Ectodermal cell (in vitro differentiated cells): ENCODE measurements around the gene ELFN2.

Experiments used
- H3K27ac ChIP-seq: 2 replicates; pipeline ENCODE4 v1.7.0; 2013; ENCODE audit warnings: mild to moderate bottlenecking, low read depth, low read length; ENCODE audit not compliant: insufficient read depth, poor library complexity, severe bottlenecking
- H3K27me3 ChIP-seq: 2 replicates; pipeline ENCODE4 v1.7.0; 2013; ENCODE audit warnings: mild to moderate bottlenecking, low read length; ENCODE audit not compliant: insufficient read depth, control insufficient read depth, poor library complexity, severe bottlenecking
- H3K36me3 ChIP-seq: one replicate; pipeline ENCODE4 v1.7.0; 2013; ENCODE audit warnings: low read length; ENCODE audit not compliant: control insufficient read depth, insufficient read depth
- H3K4me1 ChIP-seq: one replicate; pipeline ENCODE4 v1.7.0; 2013; ENCODE audit warnings: low read length; ENCODE audit not compliant: control insufficient read depth, insufficient read depth
- H3K4me3 ChIP-seq: 2 replicates; pipeline ENCODE4 v1.7.0; 2013; ENCODE audit warnings: low read depth, low read length, control low read depth; ENCODE audit not compliant: insufficient read depth
- H3K9me3 ChIP-seq: 2 replicates; pipeline ENCODE4 v1.7.0; 2013; ENCODE audit warnings: mild to moderate bottlenecking, low read length, moderate library complexity; ENCODE audit not compliant: control insufficient read depth
- WGBS, 2 experiments: methylation state at CpG; one replicate each; pipeline ENCODE4 v1.1.7; 2013; ENCODE audit warnings: missing lambda C conversion rate in 2 of 2; 5-methylcytosine and 5-hydroxymethylcytosine counted together

Gene ELFN2

DNA sequence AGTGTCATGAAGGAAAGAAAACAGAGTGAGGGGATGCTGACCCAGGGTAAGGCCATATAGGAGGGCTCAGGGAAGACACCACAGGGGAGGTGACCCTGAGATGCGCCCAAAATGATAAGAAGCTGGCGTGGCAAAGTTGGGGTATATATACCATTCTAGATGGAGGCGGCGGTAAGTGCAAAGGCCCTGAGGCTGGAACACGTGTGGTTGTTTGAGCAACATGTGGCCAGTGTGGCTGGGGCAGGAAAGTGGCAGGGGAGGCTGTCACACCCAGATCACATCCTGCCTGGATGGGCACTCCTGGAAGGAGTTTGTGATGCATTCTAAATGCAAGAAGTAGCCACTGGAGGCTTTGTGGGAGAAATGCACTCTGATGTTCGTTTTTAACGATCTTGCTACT is 74.8 kb downstream of the ELFN2 start:
- Histone ChIP-seq H3K9me3 (no peaks in the 10 kb centered on the region), H3K4me1 (no peaks in the 10 kb centered on the region), H3K27ac (no peak overlapping the region), H3K36me3 (no peaks in the 10 kb centered on the region), H3K4me3 (no peak overlapping the region), H3K27me3 (no peaks in the 10 kb centered on the region)
- WGBS, 2 experiments, result 85 to 86% methylated on average over 7 of the region's 7 CpGs

DNA sequence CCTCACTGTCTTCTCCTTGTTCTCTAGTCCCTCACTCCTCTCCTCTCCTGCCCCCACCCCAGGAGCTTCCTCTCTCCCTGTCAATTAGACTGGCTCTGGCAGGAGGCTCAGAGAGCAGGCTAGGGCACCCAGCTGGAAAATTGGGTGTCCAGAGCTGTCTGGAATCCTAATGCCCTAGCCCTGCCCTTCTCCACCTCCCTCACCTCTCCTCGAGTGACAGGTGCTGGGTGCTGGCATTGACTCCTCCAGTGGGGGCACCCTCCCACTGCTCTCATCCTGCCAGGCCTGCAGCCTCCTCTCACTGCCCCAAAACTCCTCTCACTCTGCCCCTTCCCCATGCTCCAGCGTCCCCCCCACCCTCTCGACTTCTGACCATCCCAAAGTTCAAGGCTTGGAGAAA is 76.0 kb downstream of the ELFN2 start:
- WGBS, 2 experiments, result 74 to 79% methylated on average over 3 of the region's 3 CpGs
- Histone ChIP-seq H3K27ac (no peak overlapping the region), H3K27me3 (no peaks in the 10 kb centered on the region), H3K4me1 (no peaks in the 10 kb centered on the region), H3K9me3 (no peaks in the 10 kb centered on the region), H3K4me3 (no peak overlapping the region), H3K36me3 (no peaks in the 10 kb centered on the region)

DNA sequence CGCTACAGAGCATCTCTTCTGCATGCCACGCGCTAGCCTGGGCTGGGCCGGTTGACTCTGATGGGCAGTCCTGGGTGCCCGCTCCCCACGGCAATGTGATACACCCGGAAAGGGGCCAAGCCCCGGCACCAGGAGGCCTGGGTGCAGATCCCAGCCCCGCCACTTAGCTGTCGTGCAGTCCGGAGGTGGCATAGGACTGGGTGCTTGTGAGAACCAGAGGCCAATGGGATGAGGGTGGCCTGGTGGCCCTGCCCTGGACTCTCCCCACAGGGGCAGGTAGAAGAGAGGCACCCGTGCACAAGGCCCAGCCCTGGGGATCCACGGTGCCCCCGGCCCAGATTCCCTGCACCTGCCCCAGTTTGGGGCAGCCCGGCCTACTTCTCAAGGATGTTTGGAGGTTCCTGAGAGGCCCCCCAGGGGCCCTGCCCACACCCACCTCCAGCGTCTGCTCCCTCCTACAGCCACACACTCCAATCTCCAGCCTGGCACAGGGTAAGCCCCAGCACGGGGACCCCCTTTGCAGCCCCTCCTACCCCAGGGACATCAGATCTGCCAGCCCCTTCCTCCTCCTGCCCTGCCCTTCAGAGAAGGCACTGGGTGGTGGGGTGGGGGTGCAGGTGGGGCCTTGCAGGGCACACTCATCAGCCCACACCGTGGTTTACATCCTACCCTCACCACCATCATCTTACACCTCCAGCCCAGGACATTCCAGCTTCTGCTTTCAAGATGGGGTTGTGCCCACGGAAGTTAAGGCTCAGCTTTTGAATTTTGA is 78.0 kb downstream of the ELFN2 start:
- Histone ChIP-seq H3K36me3 (no peaks in the 10 kb centered on the region), H3K27me3 (no peaks in the 10 kb centered on the region), H3K4me1 (no peaks in the 10 kb centered on the region), H3K27ac (no peak overlapping the region), H3K9me3 (no peaks in the 10 kb centered on the region), H3K4me3 (no peak overlapping the region)
- 91 to 94% methylated on average over 19 of the region's 19 CpGs for WGBS, 2 experiments

DNA sequence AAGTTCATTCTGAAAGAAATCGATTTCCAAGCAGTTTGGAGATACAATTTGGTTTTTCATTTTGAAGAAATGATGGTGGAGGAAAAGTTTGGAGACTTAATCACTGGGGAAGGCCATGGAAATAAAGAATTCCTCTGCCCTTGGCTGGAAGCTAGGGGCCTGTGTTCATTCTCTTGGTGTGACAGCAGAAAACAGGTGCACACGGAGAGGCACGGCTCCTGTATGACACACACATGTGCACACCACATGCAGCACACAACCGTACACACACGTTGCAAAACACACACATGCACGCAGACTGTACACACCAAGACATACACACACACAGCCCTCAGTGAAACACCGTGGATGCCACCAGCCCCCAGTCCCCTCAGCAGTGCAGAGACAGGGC is 80.8 kb downstream of the ELFN2 start:
- Histone ChIP-seq H3K9me3 (no peaks in the 10 kb centered on the region), H3K27ac (no peak overlapping the region)
- WGBS, 2 experiments, result 94 to 95% methylated on average over 7 of the region's 7 CpGs

DNA sequence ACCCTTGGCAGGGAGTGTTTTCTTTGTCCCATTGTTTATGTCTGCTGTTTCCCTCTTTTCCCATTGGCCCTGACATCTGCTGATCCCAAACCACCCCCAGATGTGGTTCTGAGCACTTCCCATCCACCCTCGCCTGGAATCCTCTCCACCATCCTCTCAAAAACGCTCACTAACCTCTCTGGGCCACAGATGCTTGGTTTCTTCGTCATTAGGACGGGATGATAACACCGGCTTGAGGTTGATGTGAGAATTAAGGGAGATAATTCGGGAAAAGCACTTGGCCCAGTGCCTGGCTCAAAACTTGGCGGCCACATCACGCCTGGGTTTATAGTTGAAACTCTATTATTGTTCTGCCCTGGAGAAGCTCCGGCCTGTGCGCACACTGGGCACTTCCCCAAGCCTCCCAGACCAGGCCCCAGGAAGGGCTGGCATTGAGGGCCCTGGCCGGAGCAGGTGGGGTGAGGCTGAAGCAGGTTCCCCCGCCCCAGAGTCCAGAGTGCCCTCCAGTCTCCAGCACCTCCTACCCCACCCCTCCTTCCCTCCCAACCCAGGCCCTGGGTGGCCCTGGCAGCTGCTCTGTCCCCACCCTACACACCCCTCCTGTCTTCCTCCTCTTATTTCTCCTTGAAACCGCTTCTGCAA is 81.3 kb downstream of the ELFN2 start:
- no peaks in the 10 kb centered on the region for H3K9me3 ChIP-seq
- H3K4me1 ChIP-seq, result no peaks in the 10 kb centered on the region
- 81% methylated on average over 13 of the region's 13 CpGs for WGBS, 2 experiments
- peaks cover 2% of the 10 kb centered on the region for H3K27me3 ChIP-seq
- H3K4me3 ChIP-seq, result no peak overlapping the region
- H3K36me3 ChIP-seq, result no peaks in the 10 kb centered on the region
- no peak overlapping the region for H3K27ac ChIP-seq

More for the DNA sequence above, 80.8 kb downstream of the ELFN2 start:
- Histone ChIP-seq H3K4me1 (no peaks in the 10 kb centered on the region), H3K27me3 (no peaks in the 10 kb centered on the region), H3K4me3 (no peak overlapping the region), H3K36me3 (no peaks in the 10 kb centered on the region)

DNA sequence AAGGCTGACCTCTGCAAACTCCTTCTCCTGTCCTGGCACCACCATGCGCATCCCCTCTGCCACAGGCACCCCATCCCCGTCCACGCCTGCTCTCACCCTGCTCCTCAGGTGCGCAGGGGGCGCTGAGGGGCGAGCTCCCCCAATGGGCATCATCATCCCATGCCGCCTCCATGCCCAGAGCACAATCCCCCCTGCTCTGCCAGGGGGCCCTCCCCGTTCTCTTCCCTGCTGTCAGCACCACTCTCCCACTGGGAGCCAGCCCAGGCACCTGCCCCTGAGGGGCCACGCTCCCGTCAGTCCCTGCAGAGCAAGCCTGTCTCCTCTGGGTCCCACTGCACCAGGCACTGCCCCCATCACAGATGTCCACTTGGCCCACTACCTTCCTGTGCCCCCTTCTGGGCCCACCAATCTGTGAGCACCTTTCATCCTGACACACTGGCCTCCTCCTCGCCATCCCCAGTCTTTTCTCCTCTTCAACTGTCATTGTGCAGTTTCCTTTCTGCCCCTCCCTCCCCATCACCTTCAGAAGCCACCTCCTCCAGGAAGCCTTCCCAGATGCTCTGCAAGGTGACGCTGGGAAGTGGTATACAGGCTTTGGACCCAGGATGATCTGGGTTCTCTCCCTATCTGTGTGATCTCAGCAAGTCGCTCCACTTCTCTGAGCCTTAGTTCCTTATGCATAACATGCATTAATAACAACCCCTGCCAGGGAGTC is 82.4 kb downstream of the ELFN2 start:
- Histone ChIP-seq H3K27ac (no peak overlapping the region), H3K27me3 (peaks cover 8% of the 10 kb centered on the region), H3K4me3 (no peak overlapping the region), H3K36me3 (no peaks in the 10 kb centered on the region), H3K9me3 (no peaks in the 10 kb centered on the region), H3K4me1 (peaks cover 5% of the 10 kb centered on the region)
- 78 to 79% methylated on average over 13 of the region's 13 CpGs for whole genome bisulfite sequencing, 2 experiments

DNA sequence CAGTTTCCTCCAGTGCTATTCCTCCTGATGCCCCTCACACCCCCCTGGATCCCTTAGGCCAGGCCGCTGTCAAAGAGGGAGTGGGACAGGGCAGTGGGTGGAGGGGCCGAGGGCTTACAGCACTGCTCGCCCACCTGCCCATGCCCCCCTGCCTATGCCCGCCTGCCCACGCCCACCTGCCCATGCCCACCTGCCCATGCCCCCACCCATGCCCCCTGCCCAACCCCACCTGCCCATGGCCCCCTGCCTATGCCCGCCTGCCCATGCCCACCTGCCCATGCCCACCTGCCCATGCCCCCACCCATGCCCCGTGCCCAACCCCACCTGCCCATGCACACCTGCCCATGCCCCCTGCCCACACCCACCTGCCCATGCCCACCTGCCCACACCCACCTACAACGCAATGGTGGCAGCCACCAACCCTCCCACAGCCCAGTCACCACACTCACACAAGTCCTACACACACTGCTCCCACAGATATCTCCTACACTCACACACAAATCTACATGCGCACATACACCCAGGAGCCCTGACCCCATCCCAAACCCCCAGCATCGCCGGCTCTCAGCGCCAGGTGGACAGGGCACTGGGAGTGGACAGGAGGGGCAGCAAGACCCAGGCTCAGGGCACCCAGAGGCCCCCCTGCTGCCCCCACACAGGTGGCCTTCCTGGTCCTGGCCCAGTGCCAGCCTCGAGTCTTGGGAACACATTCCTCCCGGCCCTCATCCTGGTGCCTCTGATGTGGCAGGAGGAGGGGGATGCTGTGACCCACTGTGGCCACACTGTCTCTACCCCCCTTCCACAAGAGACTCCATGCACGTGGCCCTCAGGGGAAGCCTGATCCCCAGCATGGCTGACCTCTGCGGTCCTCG is 83.2 kb downstream of the ELFN2 start:
- peaks cover 5% of the 10 kb centered on the region for H3K4me1 ChIP-seq
- H3K9me3 ChIP-seq, result no peaks in the 10 kb centered on the region
- peaks cover 8% of the 10 kb centered on the region for H3K27me3 ChIP-seq
- H3K4me3 ChIP-seq, result no peak overlapping the region
- no peak overlapping the region for H3K27ac ChIP-seq
- H3K36me3 ChIP-seq, result no peaks in the 10 kb centered on the region
- WGBS, 2 experiments, result 87 to 93% methylated on average over 15 to 16 of the region's 17 CpGs

DNA sequence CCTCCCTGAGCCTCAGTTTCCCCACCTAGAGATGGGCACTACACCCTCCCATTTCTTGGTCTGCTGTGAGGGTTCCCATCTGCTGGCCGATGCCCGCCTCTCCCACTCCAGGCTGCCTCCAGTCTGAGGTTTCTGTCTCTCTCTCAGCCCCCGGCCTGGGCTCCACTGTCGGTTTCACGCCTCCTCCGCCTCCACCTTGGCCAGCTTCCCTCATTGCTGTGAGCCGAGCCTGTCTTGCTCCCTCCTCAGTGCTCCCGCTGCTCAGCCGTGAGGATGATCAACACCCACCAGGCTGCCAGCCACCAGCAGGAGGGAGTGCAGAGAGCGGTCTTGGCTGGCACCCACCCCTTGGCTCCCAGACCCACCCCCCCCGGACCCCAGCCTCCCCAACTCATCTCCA is 83.9 kb downstream of the ELFN2 start:
- Histone ChIP-seq H3K4me3 (no peak overlapping the region), H3K27me3 (peaks cover 8% of the 10 kb centered on the region), H3K36me3 (no peaks in the 10 kb centered on the region), H3K9me3 (no peaks in the 10 kb centered on the region), H3K27ac (no peak overlapping the region), H3K4me1 (peaks cover 5% of the 10 kb centered on the region)
- 83% methylated on average over 10 to 11 of the region's 11 CpGs for WGBS, 2 experiments

DNA sequence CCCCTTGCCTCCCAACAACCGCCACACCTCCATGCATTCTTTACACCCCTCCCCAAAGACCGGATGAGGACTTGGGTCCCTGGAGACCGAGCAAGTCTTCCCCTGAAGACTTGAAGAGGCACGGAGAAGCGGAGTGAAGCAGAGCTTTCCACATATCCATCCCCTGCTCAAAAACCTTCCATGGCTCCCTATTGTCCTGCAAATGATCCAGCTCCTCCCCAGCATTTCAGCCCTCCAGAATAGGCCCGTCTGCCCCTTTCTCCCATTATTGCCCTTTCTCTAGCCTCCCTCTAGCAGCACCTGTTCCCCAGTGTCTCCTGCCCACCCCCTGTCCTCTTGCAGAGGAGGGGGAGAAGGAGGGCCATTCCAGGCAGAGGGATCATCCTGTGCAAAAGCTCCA is 85.2 kb downstream of the ELFN2 start:
- Histone ChIP-seq H3K4me3 (no peak overlapping the region), H3K36me3 (no peaks in the 10 kb centered on the region), H3K27me3 (peaks cover 8% of the 10 kb centered on the region), H3K27ac (no peak overlapping the region), H3K9me3 (no peaks in the 10 kb centered on the region), H3K4me1 (peaks cover 8% of the 10 kb centered on the region)
- 49 to 54% methylated on average over 6 of the region's 6 CpGs for WGBS, 2 experiments
